ENCODE data around the gene PGA4.
"Not testable (repeated sequence)": the region's sequence is repeated elsewhere in the genome, so short reads cannot be mapped to it uniquely, and the experiment has no call there.

The PGA4 gene

GRCh38 chr11:61207636-61208310 is 14.4 kb upstream of the PGA4 start:
- DNase-seq = not testable (repeated sequence)

DNA sequence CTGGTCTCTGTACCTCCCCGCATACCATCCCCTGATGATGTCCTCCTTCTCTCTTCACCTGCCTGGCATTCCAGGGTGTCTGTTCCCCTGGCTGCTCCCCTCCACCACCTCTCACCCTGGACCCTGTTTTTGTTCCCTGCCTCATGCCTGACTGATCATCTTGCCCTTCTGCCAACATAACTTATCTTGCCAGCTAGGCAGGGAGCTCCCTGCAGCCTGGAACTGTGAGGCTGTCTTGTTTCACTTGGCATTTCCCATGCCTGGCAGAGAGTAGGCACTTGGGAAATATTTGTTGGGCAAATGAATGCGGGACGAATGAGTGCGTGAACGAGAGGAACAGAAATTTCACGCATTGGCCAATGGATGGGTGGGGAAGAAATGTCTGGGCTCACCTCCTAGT is 11.5 kb upstream of the PGA4 start:
- not testable (repeated sequence) for DNase-seq

DNA sequence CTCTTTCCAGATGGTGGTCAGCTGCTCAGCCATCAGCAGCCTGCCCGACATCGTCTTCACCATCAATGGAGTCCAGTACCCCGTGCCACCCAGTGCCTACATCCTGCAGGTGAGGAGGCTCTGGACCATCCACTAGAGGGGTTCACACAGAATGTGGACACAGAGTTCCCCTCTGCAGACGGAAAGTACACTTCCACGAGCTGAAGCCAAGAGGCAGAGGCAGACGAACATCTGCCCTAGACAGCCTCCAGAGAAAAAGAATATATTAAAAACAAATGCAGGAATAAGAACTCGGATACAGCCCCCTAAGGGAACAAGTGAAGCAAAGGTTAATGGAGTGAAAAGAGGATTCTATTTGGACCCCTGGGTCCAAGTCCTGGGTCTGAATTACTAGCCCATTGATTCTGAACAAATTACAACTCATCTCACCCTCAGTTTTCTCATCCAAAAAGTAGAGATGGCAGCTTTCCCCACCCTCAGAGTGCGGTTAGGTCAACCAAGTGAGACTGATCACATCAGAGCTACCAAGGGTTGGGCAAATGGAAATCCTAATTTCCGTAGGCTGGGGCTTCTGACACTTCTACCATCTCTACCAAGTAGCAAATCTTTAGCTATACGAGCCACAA is 10.7 kb upstream of the PGA4 start:
- not testable (repeated sequence) for DNase-seq

DNA sequence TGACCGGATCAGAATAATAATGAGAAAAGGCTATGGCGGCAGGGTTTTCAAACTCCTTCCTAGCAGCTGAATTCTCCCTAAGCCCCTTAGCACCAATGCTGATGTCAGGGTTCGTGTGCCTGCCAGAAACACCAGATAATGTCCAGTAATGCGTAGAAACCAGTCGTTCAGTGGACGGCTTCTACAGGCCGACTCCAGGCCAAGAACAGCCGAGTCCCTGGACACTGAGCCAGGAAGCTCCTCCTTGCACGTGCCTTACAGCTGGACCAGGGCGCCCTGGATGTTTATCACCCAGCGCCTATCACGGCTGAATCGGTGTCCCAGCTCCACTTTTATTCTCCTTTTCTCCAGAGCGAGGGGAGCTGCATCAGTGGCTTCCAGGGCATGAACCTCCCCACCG is 9.9 kb upstream of the PGA4 start:
- not testable (repeated sequence) for DNase-seq

DNA sequence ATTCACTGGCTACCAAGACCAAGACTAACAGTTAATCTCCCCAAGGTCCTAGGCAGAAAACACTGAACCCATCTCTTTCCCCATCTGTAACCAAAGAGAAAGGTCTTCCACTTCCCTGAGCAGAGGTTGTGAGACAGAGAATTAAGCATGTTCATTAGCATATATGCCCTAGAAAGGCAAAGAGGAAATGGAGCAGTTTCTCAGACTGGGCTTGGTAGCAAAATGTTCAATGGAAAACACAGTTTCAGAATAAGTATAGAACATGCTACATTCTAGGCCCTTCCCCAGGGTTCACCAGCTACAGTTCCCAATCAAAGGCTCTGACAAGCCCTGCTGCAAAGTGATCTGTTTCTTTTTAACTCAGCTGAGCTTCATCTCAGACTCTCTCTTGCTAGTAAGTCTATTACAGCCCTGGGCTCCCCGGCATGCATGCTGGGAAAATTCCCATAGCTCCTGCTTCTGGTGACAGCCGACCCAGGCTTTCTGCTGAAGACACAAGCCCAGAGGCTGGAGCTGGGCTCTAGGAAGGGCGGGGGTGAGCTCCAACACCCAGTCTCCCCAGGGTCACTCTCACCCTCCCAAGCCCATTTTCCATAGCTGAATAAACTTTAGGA is 8.3 kb upstream of the PGA4 start:
- not testable (repeated sequence) for DNase-seq

DNA sequence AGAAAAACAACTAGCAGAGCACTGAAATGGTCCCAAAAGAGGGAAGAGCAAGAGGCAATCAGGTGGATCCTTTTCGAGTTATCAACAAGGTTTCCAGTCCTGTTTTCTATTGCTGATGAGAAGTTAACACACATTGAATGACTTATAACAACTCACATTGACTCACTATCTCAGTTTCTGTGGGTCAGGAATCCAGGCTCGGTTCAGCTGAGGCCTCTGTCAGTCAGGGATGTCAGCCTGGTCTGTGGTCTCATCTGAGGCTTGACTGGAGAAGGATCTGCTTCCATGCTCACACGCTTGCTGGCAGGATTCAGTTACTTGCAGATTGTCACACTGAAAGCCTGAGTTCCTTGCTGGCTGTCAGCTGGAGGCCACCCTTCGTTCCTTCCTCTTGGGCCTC is 3.8 kb upstream of the PGA4 start:
- DNase-seq = not testable (repeated sequence)

GRCh38 chr11:61219016-61219415 is 3.1 kb upstream of the PGA4 start:
- DNase-seq = not testable (repeated sequence)

- not testable (repeated sequence) for DNase-seq
These were observed 545 bp downstream of the PGA4 start for GRCh38 chr11:61222692-61223091.

DNA sequence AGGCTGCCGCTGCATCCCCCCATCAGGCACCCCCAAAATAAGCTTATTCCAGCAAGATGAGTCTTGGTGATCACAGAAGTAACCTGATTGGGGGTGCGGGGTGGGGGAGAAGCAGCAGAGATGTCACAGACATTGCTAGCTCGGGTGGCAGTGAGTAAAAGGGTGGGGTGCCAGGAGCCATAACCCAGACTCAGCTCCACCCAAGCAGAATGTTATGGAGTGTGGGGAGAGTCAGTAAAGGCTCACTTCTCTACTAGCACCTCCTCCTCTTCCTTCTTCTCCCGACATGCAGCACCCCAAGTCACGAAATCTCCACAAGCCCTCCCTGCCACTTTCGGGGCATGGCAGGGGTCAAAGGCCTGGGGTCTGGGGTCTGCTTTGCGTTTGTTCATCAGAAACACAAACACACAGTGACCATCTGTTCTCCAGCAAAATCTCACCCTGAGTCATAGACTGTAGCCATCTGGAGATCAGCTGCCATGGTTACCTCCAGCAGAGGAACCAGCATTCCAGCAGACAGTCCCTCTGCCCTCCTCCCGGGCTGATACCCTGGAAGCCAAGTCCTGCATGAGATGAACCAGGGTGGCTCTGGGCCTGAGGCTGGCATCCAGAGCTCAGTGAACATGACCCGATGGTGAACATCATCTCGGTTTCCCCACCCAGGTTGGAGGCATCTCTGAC is 4.5 kb downstream of the PGA4 start:
- DNase-seq = not testable (repeated sequence)

GRCh38 chr11:61229458-61229857 is 7.3 kb downstream of the PGA4 start:
- not testable (repeated sequence) for DNase-seq

DNA sequence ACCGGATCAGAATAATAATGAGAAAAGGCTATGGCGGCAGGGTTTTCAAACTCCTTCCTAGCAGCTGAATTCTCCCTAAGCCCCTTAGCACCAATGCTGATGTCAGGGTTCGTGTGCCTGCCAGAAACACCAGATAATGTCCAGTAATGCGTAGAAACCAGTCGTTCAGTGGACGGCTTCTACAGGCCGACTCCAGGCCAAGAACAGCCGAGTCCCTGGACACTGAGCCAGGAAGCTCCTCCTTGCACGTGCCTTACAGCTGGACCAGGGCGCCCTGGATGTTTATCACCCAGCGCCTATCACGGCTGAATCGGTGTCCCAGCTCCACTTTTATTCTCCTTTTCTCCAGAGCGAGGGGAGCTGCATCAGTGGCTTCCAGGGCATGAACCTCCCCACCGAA is 8.9 kb downstream of the PGA4 start:
- DNase-seq = not testable (repeated sequence)

GRCh38 chr11:61231585-61231984 is 9.4 kb downstream of the PGA4 start:
- not testable (repeated sequence) for DNase-seq

GRCh38 chr11:61232548-61233145 is 10.5 kb downstream of the PGA4 start:
- DNase-seq = not testable (repeated sequence)

DNA sequence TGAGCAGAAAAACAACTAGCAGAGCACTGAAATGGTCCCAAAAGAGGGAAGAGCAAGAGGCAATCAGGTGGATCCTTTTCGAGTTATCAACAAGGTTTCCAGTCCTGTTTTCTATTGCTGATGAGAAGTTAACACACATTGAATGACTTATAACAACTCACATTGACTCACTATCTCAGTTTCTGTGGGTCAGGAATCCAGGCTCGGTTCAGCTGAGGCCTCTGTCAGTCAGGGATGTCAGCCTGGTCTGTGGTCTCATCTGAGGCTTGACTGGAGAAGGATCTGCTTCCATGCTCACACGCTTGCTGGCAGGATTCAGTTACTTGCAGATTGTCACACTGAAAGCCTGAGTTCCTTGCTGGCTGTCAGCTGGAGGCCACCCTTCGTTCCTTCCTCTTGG is 15.0 kb downstream of the PGA4 start:
- not testable (repeated sequence) for DNase-seq

GRCh38 chr11:61240288-61240687 is 18.1 kb downstream of the PGA4 start:
- DNase-seq = not testable (repeated sequence)

- DNase-seq = not testable (repeated sequence)
These were observed 18.7 kb downstream of the PGA4 start, which contains the start of gene PGA5 for GRCh38 chr11:61240875-61241274. PGA5 (plus strand) TSS chr11:61241175; CDS start chr11:61241227, 52 bp downstream.

GRCh38 chr11:61241526-61241925 is 19.4 kb downstream of the PGA4 start:
- DNase-seq = not testable (repeated sequence)

- DNase-seq = not testable (repeated sequence)
These were observed 23.3 kb downstream of the PGA4 start for GRCh38 chr11:61245284-61245964.

DNA sequence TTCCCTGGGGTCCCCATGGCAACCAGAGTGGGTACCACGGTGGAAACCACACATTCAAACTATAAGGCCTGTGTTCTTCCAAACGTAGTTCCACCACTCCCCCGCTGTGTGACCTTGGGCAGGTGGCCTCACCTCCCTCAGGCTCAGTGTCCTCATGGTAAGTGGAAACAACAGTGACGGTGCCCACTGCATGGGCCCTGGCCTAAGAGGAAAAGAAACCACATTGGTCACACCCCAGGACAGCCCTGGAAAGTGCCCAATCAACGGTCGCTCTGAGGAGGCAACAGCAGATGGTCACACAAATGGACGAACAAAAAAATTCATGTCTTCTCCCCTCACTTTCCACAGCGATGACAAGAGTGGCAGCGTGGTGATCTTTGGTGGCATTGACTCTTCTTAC is 25.9 kb downstream of the PGA4 start:
- not testable (repeated sequence) for DNase-seq

- not testable (repeated sequence) for DNase-seq
These were observed 27.1 kb downstream of the PGA4 start for GRCh38 chr11:61249201-61249600.

DNA sequence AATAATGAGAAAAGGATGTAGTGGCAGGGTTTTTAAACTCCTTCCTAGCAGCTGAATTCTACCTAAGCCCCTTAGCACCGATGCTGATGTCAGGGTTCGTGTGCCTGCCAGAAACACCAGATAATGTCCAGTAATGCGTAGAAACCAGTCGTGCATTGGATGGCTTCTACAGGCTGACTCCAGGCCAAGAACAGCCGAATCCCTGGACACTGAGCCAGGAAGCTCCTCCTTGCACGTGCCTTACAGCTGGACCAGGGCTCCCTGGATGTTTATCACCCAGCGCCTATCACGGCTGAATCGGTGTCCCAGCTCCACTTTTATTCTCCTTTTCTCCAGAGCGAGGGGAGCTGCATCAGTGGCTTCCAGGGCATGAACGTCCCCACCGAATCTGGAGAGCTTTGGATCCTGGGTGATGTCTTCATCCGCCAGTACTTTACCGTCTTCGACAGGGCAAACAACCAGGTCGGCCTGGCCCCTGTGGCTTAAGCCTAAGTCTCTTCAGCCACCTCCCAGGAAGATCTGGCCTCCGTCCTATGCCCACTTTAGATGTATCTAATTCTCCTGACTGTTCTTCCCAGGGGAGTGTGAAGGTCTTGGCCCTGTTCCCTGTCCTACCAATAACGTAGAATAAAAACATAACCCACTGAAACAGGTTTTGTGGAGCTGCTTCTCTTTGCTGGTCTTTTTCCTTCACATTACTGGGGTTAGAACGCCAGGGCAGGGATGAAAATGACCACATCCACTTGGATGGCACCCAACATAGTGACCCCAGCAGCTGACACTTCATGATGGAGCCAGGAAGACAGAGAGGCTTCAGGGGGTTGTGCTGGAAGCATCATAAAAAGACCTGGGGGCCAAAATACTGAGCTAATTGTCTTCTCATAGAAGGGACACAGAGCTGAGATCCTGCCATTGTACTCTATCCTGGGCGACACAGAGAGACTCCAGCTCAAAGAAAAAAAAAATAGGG is 28.9 kb downstream of the PGA4 start:
- not testable (repeated sequence) for DNase-seq

Measured in NCI-H2171 (cell line).